Effector memory CD4-positive, alpha-beta T cell (primary cell): Measurements from ENCODE around the gene RETREG2.

Experiments
- DNase-seq, 3 donors: peaks; one replicate each; pipeline ENCODE4 v3.0.0-alpha.2; 2020
- H3K27ac ChIP-seq: 2 replicates; pipeline ENCODE4 v1.7.0; 2013; ENCODE audit warnings: mild to moderate bottlenecking, low read length, moderate library complexity; ENCODE audit not compliant: insufficient read depth, poor library complexity, severe bottlenecking
- H3K27me3 ChIP-seq: replicated peaks from 2 replicates; pipeline ENCODE4 v1.7.0; 2013; ENCODE audit warnings: mild to moderate bottlenecking, low read length; ENCODE audit not compliant: insufficient read depth, control insufficient read depth, poor library complexity, severe bottlenecking
- H3K36me3 ChIP-seq: 2 replicates; pipeline ENCODE4 v1.7.0; 2013; ENCODE audit warnings: mild to moderate bottlenecking, low read length, moderate library complexity; ENCODE audit not compliant: control insufficient read depth, insufficient read depth
- H3K4me1 ChIP-seq: 2 replicates; pipeline ENCODE4 v1.7.0; 2013; ENCODE audit warnings: low read length, mild to moderate bottlenecking; ENCODE audit not compliant: control insufficient read depth, insufficient read depth, poor library complexity, severe bottlenecking
- H3K4me3 ChIP-seq: 2 replicates; pipeline ENCODE4 v1.7.0; 2013; ENCODE audit warnings: low read length, low read depth, mild to moderate bottlenecking; ENCODE audit not compliant: insufficient read depth, poor library complexity, severe bottlenecking
- H3K9me3 ChIP-seq: 2 replicates; pipeline ENCODE4 v1.7.0; 2013; ENCODE audit warnings: mild to moderate bottlenecking, low read length, moderate library complexity; ENCODE audit not compliant: control insufficient read depth

The RETREG2 gene

DNA sequence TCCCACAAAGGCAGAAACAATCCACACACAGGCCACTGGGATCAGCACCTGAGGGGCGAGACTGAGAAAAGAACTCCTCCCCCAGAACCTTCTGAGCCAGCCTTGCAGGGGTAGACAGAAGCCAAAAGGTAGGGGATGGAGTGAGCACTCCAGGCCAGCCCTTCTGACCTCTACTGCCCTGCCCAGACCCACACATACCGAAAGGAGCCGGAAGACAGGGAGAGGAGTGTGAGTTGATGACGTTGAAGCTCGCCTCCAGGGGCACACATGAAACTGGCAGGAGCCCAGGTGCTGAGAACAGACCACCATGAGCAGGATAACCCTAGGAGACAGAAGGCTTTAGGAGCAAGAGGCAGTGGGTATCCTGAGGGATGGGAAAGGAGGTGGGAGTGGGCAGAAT, 10.1 kb upstream of the RETREG2 start:
- Histone ChIP-seq H3K27ac (no peak overlapping the region), H3K4me3 (no peak overlapping the region), H3K4me1 (no peaks in the 10 kb centered on the region), H3K36me3 (peaks cover 12% of the 10 kb centered on the region), H3K9me3 (no peaks in the 10 kb centered on the region), H3K27me3 (no peaks in the 10 kb centered on the region)
- no peak for DNase-seq

DNA sequence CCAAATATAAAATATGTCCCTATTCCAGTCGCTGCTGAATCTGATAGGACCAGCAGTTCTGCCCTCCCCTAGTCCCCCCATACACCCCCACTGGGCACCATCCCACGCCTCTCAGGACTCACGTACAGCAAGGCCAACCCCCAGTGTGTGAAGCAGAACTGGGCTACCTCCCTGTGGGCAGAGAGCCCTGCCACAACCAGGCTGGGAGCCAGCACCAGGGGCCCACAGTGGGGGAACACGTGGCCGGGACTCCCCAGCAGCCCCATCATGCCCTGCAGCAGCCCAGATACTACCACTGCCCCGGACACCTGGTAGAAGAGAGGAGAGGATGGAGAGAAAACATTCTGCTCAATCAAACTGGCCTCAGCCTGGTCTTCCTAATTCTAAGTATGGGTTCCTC, 9.5 kb upstream of the RETREG2 start:
- H3K4me1 ChIP-seq = no peaks in the 10 kb centered on the region
- no peaks in the 10 kb centered on the region for H3K27me3 ChIP-seq
- no peak overlapping the region for H3K4me3 ChIP-seq
- H3K36me3 ChIP-seq = peaks cover 15% of the 10 kb centered on the region
- H3K27ac ChIP-seq = no peak overlapping the region
- H3K9me3 ChIP-seq = no peaks in the 10 kb centered on the region
- DNase-seq = no peak

DNA sequence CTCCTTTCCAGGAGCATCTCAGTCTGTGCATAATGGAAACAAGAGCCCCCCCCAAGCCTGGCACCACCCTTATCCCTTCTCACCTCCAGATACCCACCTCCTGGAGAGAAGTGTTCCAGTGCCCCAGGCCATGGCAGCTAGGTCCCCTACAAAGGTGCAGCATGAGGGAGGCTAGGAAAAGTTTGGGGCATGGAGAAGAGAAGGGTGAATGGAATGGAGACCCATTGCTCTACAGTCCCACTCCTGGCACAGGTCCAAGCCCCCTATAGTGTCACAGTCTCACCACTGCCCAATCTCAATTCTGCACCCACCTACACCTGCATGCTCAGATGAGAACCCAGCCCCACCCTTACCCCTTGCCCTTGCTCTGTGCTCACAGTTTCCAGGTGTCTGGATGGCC, 9.1 kb upstream of the RETREG2 start:
- no peak overlapping the region for H3K4me3 ChIP-seq
- no peak overlapping the region for H3K27ac ChIP-seq

DNA sequence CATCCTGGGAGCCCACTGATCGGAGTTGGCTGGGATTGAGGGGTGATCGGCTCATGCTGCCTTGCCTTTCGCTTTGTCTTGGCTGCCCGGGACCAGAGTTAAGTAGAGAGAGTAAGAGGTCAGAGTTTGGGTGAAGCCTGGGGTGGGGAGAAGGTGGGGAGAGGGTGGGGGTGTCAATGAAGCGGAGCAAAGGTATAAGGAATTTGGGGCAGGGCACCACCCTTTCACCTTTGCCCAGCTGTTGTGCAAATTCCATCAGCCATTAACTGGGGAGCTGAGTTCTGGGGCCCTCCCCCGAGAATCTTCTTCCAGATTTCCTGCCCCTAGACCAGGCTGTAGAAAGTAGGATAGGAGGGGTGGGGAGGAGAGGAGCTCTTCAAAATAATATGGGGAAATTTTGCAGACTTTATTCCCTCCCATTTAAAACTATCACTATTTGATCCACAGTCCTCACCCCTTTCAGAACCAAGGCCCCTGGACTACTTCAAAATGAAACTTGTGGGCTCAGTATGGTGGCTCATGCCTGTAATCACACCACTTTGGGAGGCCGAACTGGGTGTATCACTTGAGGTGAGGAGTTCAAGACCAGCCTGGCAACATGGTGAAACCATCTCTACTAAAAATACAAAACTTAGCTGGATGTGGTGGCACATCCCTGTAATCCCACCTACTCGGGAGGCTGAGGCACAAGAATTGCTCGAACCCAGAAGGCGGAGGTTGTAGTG, 8.0 kb upstream of the RETREG2 start, which contains the start of gene SLC23A3:
TSS of gene SLC23A3 (minus strand) at position 100 of the 725 bp plus-strand sequence. CDS start at position 55, 45 bp downstream.
- Histone ChIP-seq H3K27ac (no peak within 1 kb of the TSS), H3K36me3 (peaks cover 31% of the 10 kb centered on the region), H3K27me3 (no peaks in the 10 kb centered on the region), H3K4me3 (no peak within 1 kb of the TSS), H3K9me3 (no peaks in the 10 kb centered on the region), H3K4me1 (peaks cover 9% of the 10 kb centered on the region)
- DNase-seq = no peak

More for the DNA sequence above, 9.1 kb upstream of the RETREG2 start:
- Histone ChIP-seq H3K4me1 (no peaks in the 10 kb centered on the region), H3K36me3 (peaks cover 20% of the 10 kb centered on the region), H3K27me3 (no peaks in the 10 kb centered on the region), H3K9me3 (no peaks in the 10 kb centered on the region)
- DNase-seq = no peak

DNA sequence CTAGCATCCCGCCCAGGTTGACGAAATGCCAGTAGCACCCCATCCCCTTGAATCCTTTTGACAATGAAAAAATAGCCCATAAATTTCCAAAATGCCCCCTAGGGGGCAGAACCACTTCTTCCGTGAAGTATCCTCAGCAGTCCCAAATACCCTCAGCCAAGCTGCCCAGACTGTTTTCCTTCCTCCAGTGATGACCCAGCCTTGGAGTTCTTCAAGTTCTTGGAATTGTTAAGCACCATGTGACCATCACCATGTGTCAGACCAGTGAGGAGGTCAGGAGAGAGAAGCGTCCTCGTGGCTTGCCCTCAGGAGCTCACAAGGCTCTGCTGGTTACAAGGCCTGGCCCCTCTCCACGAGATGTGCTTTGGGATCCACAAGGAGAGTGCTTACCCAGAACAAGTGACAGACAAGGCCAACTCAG, 6.8 kb upstream of the RETREG2 start:
- H3K27ac ChIP-seq = no peak overlapping the region
- H3K4me3 ChIP-seq = no peak overlapping the region
- peaks cover 31% of the 10 kb centered on the region for H3K36me3 ChIP-seq
- no peaks in the 10 kb centered on the region for H3K27me3 ChIP-seq
- H3K9me3 ChIP-seq = no peaks in the 10 kb centered on the region
- DNase-seq = peak in 1 of 3 donors; percentile 18
- H3K4me1 ChIP-seq = peaks cover 18% of the 10 kb centered on the region

DNA sequence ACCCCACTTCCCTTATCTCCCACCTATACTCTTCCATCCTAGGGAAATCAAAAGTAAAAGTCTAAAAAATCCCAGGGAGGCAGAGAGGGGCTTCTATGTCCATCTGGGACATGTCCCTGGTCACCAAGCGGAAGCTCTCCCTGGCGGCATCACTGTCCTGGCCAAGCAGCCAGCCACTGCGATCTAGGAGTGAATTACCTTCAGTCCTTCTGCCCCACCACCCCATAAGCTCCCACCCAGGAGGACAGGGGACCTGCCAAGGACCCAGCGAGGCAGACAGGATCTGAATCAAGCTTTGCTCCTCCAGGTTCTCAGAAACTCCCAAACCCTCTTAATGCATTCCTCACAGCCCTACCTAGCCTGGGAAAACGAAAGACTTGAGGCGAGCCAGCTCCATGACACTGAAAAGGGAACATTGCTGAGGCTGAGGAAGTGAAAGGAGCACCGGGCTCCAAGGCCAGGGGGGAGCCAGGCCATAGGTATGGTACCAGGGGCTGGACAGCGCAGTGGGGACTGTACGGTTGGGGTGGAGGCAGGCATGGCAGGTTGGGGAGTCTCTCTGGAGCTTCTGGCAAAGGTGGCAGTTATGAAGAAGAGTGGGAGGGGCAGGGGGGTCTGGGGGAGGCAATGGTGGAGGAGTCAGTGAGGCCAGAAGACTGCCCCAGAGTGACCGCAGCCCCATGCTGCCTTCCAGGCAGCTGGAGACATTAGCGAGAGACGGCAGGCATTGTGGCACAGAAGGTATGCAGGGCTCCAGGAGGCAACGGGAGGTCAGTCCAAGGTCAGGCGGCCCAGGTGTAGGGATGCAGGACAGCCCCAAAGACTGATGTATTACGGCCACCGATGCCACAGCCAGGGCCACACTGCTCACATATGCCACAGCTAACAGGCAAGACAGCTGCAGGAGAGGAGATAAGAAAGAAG, 5.6 kb upstream of the RETREG2 start:
- Histone ChIP-seq H3K27ac (no peak overlapping the region), H3K9me3 (no peaks in the 10 kb centered on the region), H3K4me3 (no peak overlapping the region), H3K36me3 (peaks cover 31% of the 10 kb centered on the region), H3K27me3 (no peaks in the 10 kb centered on the region), H3K4me1 (peaks cover 26% of the 10 kb centered on the region)
- DNase-seq = no peak

DNA sequence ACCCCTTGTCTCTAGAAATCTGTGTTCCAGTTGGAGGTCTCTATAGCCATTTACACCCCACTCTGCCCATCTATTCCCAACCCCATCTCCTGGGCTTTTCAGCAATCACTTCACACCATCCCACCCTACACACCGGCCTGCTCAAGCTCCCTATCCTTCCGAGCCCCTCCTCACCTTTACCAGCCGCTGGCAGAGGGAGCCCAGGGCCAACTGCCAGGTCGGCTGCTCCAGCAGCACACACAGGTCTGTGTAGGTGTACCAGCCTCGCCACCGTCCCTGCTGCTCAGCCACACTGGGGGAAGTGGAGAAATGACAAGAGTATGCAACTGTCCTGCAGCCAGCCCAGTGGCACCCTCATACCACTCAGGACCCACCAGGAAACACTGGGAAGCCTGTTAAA, 4.9 kb upstream of the RETREG2 start:
- H3K27ac ChIP-seq = no peak overlapping the region
- no peaks in the 10 kb centered on the region for H3K9me3 ChIP-seq
- H3K27me3 ChIP-seq = no peaks in the 10 kb centered on the region
- DNase-seq = no peak
- H3K4me1 ChIP-seq = peaks cover 30% of the 10 kb centered on the region
- no peak overlapping the region for H3K4me3 ChIP-seq
- H3K36me3 ChIP-seq = peaks cover 31% of the 10 kb centered on the region

DNA sequence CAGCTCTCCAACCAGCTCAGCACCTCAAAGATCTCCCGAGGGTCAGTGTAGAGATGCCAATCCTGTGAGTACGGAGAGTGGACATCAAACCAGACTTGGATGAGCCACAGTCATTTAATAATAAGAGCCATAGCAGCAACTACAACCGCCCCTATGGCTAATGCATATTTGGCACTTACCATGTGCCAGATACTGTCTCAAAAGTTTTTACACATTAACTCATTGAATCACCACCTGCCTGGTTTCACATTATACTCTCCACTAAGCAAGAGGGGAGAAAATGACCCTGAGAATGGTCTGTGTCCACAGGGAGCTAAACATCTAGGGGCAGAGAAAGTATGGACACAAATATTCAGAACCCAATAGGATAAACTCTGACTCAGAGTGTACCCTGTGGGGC, 3.9 kb upstream of the RETREG2 start:
- no peak for DNase-seq
- Histone ChIP-seq H3K36me3 (peaks cover 31% of the 10 kb centered on the region), H3K4me1 (peaks cover 36% of the 10 kb centered on the region), H3K27ac (no peak overlapping the region), H3K4me3 (no peak overlapping the region), H3K9me3 (no peaks in the 10 kb centered on the region), H3K27me3 (no peaks in the 10 kb centered on the region)

DNA sequence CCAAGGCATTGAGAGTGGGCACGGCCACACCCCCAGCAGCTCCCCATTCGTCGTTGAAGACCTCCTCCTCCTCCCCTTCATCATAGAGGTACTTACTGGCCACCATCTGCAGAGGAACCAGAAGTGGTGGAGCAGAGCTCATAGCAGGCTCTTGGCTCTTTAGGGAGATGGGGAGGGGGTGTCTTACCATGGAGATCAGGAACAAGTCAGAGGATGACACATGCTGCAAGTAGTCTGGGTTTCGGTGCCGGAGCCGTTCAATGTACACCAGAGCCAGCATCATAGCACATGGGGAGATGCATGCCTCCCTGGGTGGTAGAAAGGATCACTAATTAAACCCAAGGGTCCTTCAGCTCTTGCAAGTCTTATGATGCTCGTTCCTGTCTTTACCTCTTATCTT, 3.3 kb upstream of the RETREG2 start:
- Histone ChIP-seq H3K4me3 (no peak overlapping the region), H3K27me3 (no peaks in the 10 kb centered on the region), H3K27ac (no peak overlapping the region), H3K4me1 (peaks cover 43% of the 10 kb centered on the region), H3K9me3 (no peaks in the 10 kb centered on the region), H3K36me3 (peaks cover 31% of the 10 kb centered on the region)
- no peak for DNase-seq

DNA sequence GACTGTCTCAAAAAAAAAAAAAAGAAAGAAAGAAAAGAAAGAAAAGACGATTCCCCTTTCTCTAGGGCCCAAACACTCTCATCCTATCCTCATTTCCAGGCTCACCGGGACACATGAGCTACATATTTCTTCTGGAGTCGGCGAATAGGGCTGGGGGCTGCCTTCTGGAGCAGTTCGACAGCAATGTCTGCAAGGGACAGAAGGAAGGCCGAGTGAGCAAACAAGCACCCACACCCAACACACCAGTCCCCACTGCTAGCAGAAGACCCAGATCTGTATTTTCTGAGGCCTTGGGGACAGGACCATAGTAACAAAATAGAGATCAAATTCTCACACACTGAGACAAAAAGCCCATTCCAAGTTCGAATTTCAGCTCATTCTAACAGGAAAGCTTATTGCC, 2.6 kb upstream of the RETREG2 start:
- Histone ChIP-seq H3K36me3 (peaks cover 36% of the 10 kb centered on the region), H3K27me3 (no peaks in the 10 kb centered on the region), H3K9me3 (no peaks in the 10 kb centered on the region), H3K27ac (no peak overlapping the region), H3K4me3 (peak overlapping the region; percentile 82), H3K4me1 (peaks cover 43% of the 10 kb centered on the region)
- no peak for DNase-seq
